Karpas-422 (cell line): ENCODE data around the gene DUOX2. TPM values are rescaled to one million over a fixed set of nuclear protein-coding genes. Genes with fewer than 3 reads are reported as not detected.

Source experiments
- DNase-seq: peaks from one replicate; pipeline ENCODE4 v3.0.0-alpha.2; 2015
- H2AFZ ChIP-seq: fragments of 200-600 bp; sonication (generic); 2 replicates; pipeline ENCODE4 v1.6.1; 2014; ENCODE audit warnings: antibody characterized with exemption, low read length, mixed read lengths
- H3K27ac ChIP-seq: fragments of 200-600 bp; sonication (generic); 2 replicates; pipeline ENCODE4 v1.5.1; 2014; ENCODE audit warnings: mild to moderate bottlenecking, low read length, moderate library complexity
- H3K27me3 ChIP-seq: fragments of 200-600 bp; sonication (generic); 2 replicates; pipeline ENCODE4 v1.6.1; 2014; ENCODE audit warnings: low read length, mixed read lengths
- H3K36me3 ChIP-seq: fragments of 200-600 bp; sonication (generic); 2 replicates; pipeline ENCODE4 v1.6.1; 2014; ENCODE audit warnings: low read length, mixed read lengths; ENCODE audit not compliant: insufficient read depth
- H3K4me1 ChIP-seq: fragments of 200-600 bp; sonication (generic); 2 replicates; pipeline ENCODE4 v1.6.1; 2014; ENCODE audit warnings: mild to moderate bottlenecking, low read length, mixed read lengths
- H3K4me2 ChIP-seq: fragments of 200-600 bp; sonication (generic); 2 replicates; pipeline ENCODE4 v1.6.1; 2014; ENCODE audit warnings: low read length, low read depth, mild to moderate bottlenecking; ENCODE audit not compliant: poor library complexity, severe bottlenecking
- H3K4me3 ChIP-seq: fragments of 200-600 bp; sonication (generic); 2 replicates; pipeline ENCODE4 v1.5.1; 2014; ENCODE audit warnings: mild to moderate bottlenecking, antibody characterized with exemption, low read length, mixed read lengths
- H3K79me2 ChIP-seq: fragments of 200-600 bp; sonication (generic); 2 replicates; pipeline ENCODE4 v1.6.1; 2014; ENCODE audit warnings: mild to moderate bottlenecking, low read length, mixed read lengths
- H3K9ac ChIP-seq: fragments of 200-600 bp; sonication (generic); 2 replicates; pipeline ENCODE4 v1.6.0; 2014; ENCODE audit warnings: low read length
- H3K9me2 ChIP-seq: fragments of 200-600 bp; sonication (generic), shearing (Covaris generic); replicated peaks from 2 replicates; pipeline ENCODE4 v1.6.0; 2014; ENCODE audit warnings: mild to moderate bottlenecking, low read length, moderate library complexity; ENCODE audit not compliant: insufficient read depth
- H3K9me3 ChIP-seq: fragments of 300-700, 200-600 bp; sonication (generic); 2 replicates; pipeline ENCODE4 v1.6.1; 2014; ENCODE audit warnings: low read length, mixed read lengths
- H4K20me1 ChIP-seq: fragments of 200-600 bp; sonication (generic); 2 replicates; pipeline ENCODE4 v1.6.1; 2014; ENCODE audit warnings: mild to moderate bottlenecking, antibody characterized with exemption, low read length, low read depth; ENCODE audit not compliant: insufficient read depth
- total RNA-seq: library from RNA; depleted of rRNA; stranded (reverse); fragments of >200 nt; shearing (Covaris generic); gene quantifications from 2 replicates; pipeline ENCODE4 v1.2.3, GENCODE V29; 2014; ENCODE audit warnings: low replicate concordance

The DUOX2 gene
- total RNA-seq, 1 experiment from 2014 or later: 0.45 TPM

- DNase-seq: no peak
- H2AFZ ChIP-seq: no peak overlapping the region
- peak overlapping the region; percentile 37; the same call in 1 of the 2 replicates for H3K4me3 ChIP-seq
- H3K27ac ChIP-seq: no peak overlapping the region
- H3K9me3 ChIP-seq: no peaks in the 10 kb centered on the region
- H3K4me1 ChIP-seq: peaks cover 9% of the 10 kb centered on the region
- H3K36me3 ChIP-seq: no peaks in the 10 kb centered on the region
- H3K27me3 ChIP-seq: no peaks in the 10 kb centered on the region
- no peak overlapping the region for H3K9ac ChIP-seq
- H3K9me2 ChIP-seq: no peaks in the 10 kb centered on the region
- H3K79me2 ChIP-seq: no peaks in the 10 kb centered on the region
- H4K20me1 ChIP-seq: no peaks in the 10 kb centered on the region
- peak overlapping the region; percentile 36 for H3K4me2 ChIP-seq
These were observed 746 bp upstream of the DUOX2 start for GRCh38 chr15:45114751-45115085.

- Histone ChIP-seq H3K9ac (no peak overlapping the region), H3K36me3 (no peaks in the 10 kb centered on the region), H3K27me3 (no peaks in the 10 kb centered on the region), H3K79me2 (no peaks in the 10 kb centered on the region), H3K4me1 (peaks cover 9% of the 10 kb centered on the region), H3K4me2 (peak overlapping the region; percentile 36), H3K9me3 (no peaks in the 10 kb centered on the region), H3K27ac (no peak overlapping the region), H2AFZ (no peak overlapping the region), H3K4me3 (no peak overlapping the region), H4K20me1 (no peaks in the 10 kb centered on the region), H3K9me2 (no peaks in the 10 kb centered on the region)
- DNase-seq: no peak
These were observed 487 bp downstream of the DUOX2 start for GRCh38 chr15:45113380-45113990.

GRCh38 chr15:45112591-45113379 lies 1.2 kb downstream of the DUOX2 start:
- Histone ChIP-seq H3K9me3 (no peaks in the 10 kb centered on the region), H3K4me1 (peaks cover 9% of the 10 kb centered on the region), H3K27me3 (no peaks in the 10 kb centered on the region), H4K20me1 (no peaks in the 10 kb centered on the region), H3K4me3 (no peak overlapping the region), H3K4me2 (no peak overlapping the region), H3K9ac (no peak overlapping the region), H3K36me3 (no peaks in the 10 kb centered on the region), H3K27ac (no peak overlapping the region), H3K79me2 (no peaks in the 10 kb centered on the region), H2AFZ (no peak overlapping the region), H3K9me2 (no peaks in the 10 kb centered on the region)
- DNase-seq: no peak

- H3K9me3 ChIP-seq: no peaks in the 10 kb centered on the region
- no peak overlapping the region for H3K4me2 ChIP-seq
- H3K27me3 ChIP-seq: no peaks in the 10 kb centered on the region
- no peak overlapping the region for H2AFZ ChIP-seq
- no peak for DNase-seq
- no peaks in the 10 kb centered on the region for H4K20me1 ChIP-seq
- no peak overlapping the region for H3K9ac ChIP-seq
- H3K27ac ChIP-seq: no peak overlapping the region
- H3K9me2 ChIP-seq: no peaks in the 10 kb centered on the region
- H3K4me1 ChIP-seq: peaks cover 9% of the 10 kb centered on the region
- H3K36me3 ChIP-seq: no peaks in the 10 kb centered on the region
- H3K79me2 ChIP-seq: no peaks in the 10 kb centered on the region
- H3K4me3 ChIP-seq: no peak overlapping the region
These were observed 1.8 kb downstream of the DUOX2 start for GRCh38 chr15:45112143-45112590.

GRCh38 chr15:45111390-45112142 lies 2.4 kb downstream of the DUOX2 start:
- DNase-seq: no peak
- Histone ChIP-seq H3K9ac (no peak overlapping the region), H3K79me2 (no peaks in the 10 kb centered on the region), H3K27ac (no peak overlapping the region), H3K9me2 (no peaks in the 10 kb centered on the region), H3K4me3 (no peak overlapping the region), H3K4me1 (peaks cover 9% of the 10 kb centered on the region), H2AFZ (no peak overlapping the region), H3K27me3 (no peaks in the 10 kb centered on the region), H3K9me3 (no peaks in the 10 kb centered on the region), H3K36me3 (no peaks in the 10 kb centered on the region), H4K20me1 (no peaks in the 10 kb centered on the region), H3K4me2 (no peak overlapping the region)

- Histone ChIP-seq H3K4me3 (no peak overlapping the region), H3K9ac (no peak overlapping the region), H2AFZ (no peak overlapping the region), H3K36me3 (no peaks in the 10 kb centered on the region), H3K4me1 (peaks cover 9% of the 10 kb centered on the region), H3K27me3 (no peaks in the 10 kb centered on the region), H3K9me3 (no peaks in the 10 kb centered on the region), H3K4me2 (no peak overlapping the region), H4K20me1 (no peaks in the 10 kb centered on the region), H3K9me2 (no peaks in the 10 kb centered on the region), H3K79me2 (no peaks in the 10 kb centered on the region), H3K27ac (no peak overlapping the region)
- no peak for DNase-seq
These were observed 3.6 kb downstream of the DUOX2 start for GRCh38 chr15:45110256-45110820.

- DNase-seq: no peak
- no peaks in the 10 kb centered on the region for H3K36me3 ChIP-seq
- H3K4me2 ChIP-seq: no peak overlapping the region
- H3K9ac ChIP-seq: no peak overlapping the region
- no peaks in the 10 kb centered on the region for H3K27me3 ChIP-seq
- H4K20me1 ChIP-seq: no peaks in the 10 kb centered on the region
- H3K4me1 ChIP-seq: no peaks in the 10 kb centered on the region
- H3K79me2 ChIP-seq: no peaks in the 10 kb centered on the region
- H3K9me3 ChIP-seq: no peaks in the 10 kb centered on the region
- no peak overlapping the region for H2AFZ ChIP-seq
- H3K4me3 ChIP-seq: no peak overlapping the region
- H3K27ac ChIP-seq: no peak overlapping the region
- no peaks in the 10 kb centered on the region for H3K9me2 ChIP-seq
These were observed 5.9 kb downstream of the DUOX2 start for GRCh38 chr15:45107941-45108630.
